ENCODE data around the gene TMED6. TPM values are rescaled to one million over a fixed set of nuclear protein-coding genes. Genes with fewer than 3 reads are reported as not detected.
"Not testable (repeated sequence)": the region's sequence is repeated elsewhere in the genome, so short reads cannot be mapped to it uniquely, and the experiment has no call there.

TMED6 gene
- total RNA-seq, 1 donor from 2014 or later: 1.5 TPM

DNA sequence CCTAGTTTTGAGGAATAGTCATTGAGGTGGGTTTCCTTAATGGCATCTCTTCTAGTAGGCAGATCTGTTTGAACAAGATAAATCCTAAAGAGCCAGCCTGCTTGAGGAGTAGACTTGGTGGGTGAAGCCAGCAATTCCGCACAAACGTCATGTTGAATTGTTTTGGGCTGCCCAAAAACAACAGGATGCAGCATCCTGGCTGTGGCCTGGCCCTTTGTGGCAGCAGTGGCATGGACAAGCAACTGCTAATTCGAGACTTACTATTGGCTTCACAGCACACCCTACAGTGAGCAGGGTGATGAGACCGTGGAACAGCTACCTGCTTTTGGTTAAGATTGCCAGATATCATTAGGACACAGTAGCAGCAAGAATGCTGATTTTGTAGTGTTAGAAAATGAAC is 49.7 kb downstream of the TMED6 start:
- no peak for DNase-seq (ENCODE audit: low spot score)

DNA sequence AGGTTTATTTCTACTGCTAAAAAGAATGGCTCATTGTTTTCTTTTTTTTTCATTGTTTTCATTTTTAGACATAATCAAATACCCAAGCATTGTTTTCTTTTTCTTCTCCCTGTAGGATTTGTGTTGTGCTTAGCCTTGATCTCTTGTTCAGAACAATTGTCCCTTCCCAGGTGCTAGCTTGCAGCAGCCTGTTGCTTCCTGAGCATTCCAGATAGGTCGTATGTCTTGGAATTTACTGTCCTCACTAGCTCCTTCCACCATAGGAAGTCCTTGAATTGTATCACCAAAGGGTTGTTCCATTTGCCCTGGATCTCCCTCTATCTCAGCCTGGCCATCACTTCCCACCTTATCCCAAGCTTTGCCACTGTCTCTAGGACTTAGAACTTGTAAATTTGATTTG is 50.4 kb downstream of the TMED6 start:
- no peak for DNase-seq (ENCODE audit: low spot score)

DNA sequence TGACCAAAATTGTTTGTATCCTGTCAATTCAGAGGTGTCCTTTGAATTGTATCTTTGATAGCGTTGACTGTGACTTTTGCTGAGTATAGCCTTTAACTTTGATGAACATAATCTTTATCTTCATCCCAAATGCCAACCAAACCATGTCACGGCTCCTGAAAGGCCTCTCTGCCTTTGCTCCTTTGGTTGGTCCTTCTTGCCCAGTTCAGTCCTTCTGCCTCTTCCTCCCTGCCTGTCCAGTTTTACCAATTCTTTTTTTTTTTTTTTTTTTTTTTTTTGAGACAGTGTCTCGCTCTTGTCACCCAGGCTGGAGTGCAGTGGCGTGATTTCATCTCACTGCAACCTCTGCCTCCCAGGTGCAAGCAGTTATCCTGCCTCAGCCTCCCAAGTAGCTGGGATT is 53.3 kb downstream of the TMED6 start:
- DNase-seq (ENCODE audit: low spot score): no peak

DNA sequence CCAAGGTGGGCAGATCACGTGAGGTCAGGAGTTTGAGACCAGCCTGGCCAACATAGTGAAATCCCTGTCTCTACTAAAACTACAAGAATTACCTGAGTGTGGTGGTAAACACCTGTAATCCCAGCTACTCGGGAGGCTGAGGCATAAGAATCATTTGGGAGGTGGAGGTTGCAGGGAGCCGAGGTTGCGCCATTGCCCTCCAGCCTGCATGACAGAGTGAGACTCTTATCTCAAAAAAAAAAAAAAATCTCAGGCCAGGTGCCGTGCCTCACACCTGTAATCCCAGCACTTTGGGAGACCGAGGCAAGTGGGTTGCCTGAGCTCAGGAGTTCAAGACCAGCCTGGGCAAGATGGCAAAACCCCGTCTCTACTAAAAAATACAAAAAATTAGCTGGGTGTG is 54.8 kb downstream of the TMED6 start:
- DNase-seq (ENCODE audit: low spot score): not testable (repeated sequence)

DNA sequence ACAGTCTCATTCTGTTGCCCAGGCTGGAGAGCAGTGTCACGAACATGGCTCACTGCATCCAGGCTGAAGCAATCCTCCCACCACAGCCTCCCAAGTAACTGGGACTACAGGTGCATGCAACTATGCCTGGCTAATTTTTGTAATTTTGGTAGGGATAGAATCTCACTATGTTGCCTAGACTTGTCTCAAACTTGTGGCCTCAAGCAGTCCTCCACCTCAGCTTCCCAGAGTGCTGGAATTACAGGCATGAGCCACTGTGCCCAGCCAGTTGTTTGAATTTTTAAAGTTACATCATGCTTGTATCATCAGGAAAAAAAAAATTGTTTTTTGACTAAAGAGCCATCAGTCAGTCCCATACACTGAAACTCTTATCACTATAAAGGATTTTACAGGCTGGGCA is 57.5 kb downstream of the TMED6 start:
- DNase-seq (ENCODE audit: low spot score): no peak

DNA sequence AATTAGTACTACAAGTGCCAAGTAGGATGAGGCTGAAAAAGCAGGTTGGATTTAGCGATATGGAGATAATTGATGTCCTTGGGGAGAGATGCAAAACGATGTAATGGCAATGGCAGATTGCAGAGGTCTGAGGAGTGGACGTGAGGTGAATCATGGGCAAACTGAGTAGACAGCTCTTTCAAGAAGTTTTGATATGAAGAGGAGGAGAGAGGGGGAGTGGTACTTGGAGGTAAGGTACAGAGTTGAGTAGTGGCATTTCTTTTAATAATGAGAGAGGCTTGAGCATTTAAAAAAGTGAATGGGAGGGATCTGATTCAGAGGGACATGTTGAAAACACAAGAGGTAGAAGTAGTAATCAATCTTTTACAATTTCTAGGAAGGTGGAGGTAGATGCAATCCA is 58.2 kb downstream of the TMED6 start:
- no peak for DNase-seq (ENCODE audit: low spot score)

Other genes starting within 250 kb of the TMED6 start
- gene HAS3, start 246.1 kb downstream of the TMED6 start, total RNA-seq: 58.9 TPM
- gene CHTF8, start 219.2 kb downstream of the TMED6 start, total RNA-seq: 133 TPM
- 47.4 TPM for gene UTP4, start 219.1 kb downstream of the TMED6 start, total RNA-seq
- gene SNTB2, start 164.6 kb downstream of the TMED6 start, total RNA-seq: 45.7 TPM
- 30.8 TPM for gene VPS4A, start 40.4 kb downstream of the TMED6 start, total RNA-seq
- 15.1 TPM for gene PDF, start 21.2 kb downstream of the TMED6 start, total RNA-seq
- gene COG8, start 12.2 kb downstream of the TMED6 start, total RNA-seq: 30.1 TPM
- 26.1 TPM for gene NIP7, start 12.0 kb downstream of the TMED6 start, total RNA-seq
- gene TERF2, start 34.2 kb upstream of the TMED6 start, total RNA-seq: 38.7 TPM
- gene CYB5B, start 72.8 kb upstream of the TMED6 start, total RNA-seq: 152 TPM
- gene NFAT5, start 214.2 kb upstream of the TMED6 start, total RNA-seq: 117 TPM

Measured in ureter (tissue), 1 donor.